Stimulated activated CD4-positive, alpha-beta T cell treated with anti-CD3 and anti-CD28 coated beads, Interleukin-1b, Interleukin-23, amount 100 ng/mL, for 48 hours (primary cell): ENCODE measurements around the gene NEAT1.
"Not testable (repeated sequence)": the region's sequence is repeated elsewhere in the genome, so short reads cannot be mapped to it uniquely, and the experiment has no call there.

Source experiments
- DNase-seq: peaks from one replicate; pipeline ENCODE4 v3.0.0-alpha.2; 2020

Gene NEAT1

DNA sequence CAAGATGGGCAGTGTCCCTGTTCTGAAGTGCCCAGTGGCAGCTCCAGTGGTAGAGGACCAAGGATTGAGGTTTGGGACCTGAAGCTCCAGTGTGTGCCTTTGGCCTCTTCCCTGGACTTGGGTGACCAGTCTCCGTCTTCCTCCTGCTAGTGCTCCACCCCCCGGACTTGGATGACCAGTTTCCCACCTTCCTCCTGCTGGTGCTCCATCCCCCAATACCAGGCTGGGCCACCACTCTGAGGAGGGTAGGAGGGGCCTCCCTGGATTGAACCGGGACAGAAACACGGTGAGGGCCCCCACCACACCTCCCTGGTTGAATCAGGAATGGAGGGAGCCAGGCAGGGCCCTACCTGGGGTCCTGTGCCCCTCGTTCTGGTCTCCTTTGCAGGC is 10.9 kb upstream of the NEAT1 start:
- no peak for DNase-seq

- DNase-seq, result no peak
Measured at GRCh38 chr11:65412271-65413076, 10.1 kb upstream of the NEAT1 start.

- DNase-seq, result not testable (repeated sequence)
Measured at GRCh38 chr11:65413077-65413664, 9.4 kb upstream of the NEAT1 start.

- no peak for DNase-seq
Measured at GRCh38 chr11:65414776-65415498, 7.7 kb upstream of the NEAT1 start.

- DNase-seq, result no peak
Measured at GRCh38 chr11:65415499-65416340, 6.9 kb upstream of the NEAT1 start.

- DNase-seq, result peak; percentile 93
Measured at GRCh38 chr11:65416341-65416824, 6.2 kb upstream of the NEAT1 start.

GRCh38 chr11:65416841-65417701 is 5.5 kb upstream of the NEAT1 start:
- DNase-seq, result peak; percentile 36

DNA sequence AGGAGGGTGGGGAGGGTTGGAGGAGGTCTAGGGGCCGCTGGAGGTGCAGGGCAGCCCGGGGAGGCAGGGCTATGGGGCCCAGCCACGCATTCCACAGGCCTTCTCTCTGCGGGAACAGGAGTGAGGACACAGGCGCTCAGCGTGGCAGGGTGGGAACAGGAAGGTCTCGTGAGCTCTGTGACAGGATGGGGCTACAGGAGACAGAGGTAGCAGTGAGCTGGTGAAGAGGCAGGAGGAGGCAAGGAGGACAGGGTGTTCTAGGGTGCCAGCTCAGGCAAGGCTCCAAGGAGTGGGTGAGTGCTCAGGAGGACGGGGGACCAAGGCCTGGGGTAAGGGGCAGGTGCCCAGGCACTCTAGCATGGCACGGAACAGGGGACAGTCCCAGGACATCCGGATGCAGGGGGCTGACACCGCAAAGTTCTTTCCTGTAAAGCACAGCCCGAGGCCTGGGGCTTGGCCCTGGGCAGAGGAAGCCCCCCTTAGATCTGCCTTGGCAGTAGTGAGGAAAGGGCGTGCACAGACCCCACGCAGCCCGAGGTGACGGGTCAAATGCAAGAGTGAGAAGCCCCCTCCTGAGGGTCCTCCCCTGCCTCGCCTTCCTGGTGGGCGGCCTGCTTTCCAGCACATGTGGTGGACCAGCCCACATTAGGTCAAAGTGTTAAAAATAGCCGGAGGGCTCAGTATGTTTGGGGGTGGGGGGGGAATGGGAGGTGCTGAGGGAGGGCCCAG is 4.7 kb upstream of the NEAT1 start:
- peak; percentile 40 for DNase-seq

DNA sequence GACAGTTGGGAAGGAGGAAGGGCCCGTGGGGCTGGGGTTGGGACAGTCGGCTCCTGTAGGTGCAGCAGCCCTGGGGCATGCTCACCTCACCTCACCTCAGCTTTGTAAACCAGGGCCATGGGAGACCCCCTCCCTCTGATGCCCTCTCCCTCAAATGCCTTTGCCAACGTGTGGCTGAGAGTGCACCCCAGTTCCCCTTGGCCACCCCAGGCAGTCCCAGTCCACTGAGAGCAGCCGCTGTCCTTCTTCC is 4.2 kb upstream of the NEAT1 start:
- no peak for DNase-seq

GRCh38 chr11:65418681-65419459 is 3.7 kb upstream of the NEAT1 start:
- peak; percentile 95 for DNase-seq

DNA sequence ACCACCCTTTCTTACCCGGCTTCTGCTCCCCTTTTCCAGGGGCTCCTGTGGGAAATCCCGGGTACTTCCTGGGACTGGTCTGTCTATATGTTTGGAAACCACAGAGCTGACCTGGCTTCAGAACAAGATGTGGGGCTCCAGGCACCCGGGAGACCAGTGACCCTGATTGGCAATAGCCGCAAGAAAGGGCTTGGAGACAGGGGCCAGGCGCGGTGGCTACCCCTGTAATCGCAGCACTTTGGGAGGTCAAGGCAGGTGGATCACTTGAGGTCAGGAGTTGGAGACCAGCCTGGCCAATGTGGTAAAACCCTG is 3.2 kb upstream of the NEAT1 start:
- no peak for DNase-seq

DNA sequence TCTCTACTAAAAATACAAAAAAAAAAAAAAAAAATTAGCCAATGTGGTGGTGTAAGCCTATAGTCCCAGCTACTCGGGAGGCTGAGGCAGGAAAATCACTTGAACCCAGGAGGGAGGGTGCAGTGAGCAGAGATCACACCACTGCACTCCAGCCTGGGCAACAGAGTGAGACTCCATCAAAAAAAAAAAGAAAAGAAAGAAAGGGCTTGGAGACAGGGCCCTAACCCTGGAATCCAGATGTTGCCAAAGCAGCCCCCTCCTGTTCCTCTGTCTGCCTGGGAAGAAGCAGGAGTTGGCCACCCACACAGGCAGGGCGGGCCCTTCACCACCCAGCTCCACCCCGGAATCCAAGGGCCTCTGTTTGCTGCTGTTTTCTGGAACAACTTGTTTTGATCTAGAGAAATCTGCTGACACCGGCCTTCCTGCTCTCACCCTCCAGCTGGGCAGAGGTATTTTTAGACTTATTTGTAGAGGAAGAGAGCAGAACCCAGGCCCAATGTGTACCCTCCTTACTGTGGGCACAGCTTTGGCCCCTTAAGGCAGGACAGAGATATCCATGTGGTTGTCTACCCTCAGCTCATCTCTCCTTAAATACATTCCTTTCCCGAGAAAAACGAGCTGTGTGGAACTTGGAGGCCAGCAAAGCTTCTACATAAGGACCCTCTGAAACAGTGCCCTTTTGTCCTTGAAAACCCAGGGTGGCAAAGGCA is 2.7 kb upstream of the NEAT1 start:
- DNase-seq, result peak; percentile 73

GRCh38 chr11:65420506-65420905 is 2.1 kb upstream of the NEAT1 start:
- no peak for DNase-seq

GRCh38 chr11:65420979-65421793 is 1.4 kb upstream of the NEAT1 start:
- peak; percentile 94 for DNase-seq

DNA sequence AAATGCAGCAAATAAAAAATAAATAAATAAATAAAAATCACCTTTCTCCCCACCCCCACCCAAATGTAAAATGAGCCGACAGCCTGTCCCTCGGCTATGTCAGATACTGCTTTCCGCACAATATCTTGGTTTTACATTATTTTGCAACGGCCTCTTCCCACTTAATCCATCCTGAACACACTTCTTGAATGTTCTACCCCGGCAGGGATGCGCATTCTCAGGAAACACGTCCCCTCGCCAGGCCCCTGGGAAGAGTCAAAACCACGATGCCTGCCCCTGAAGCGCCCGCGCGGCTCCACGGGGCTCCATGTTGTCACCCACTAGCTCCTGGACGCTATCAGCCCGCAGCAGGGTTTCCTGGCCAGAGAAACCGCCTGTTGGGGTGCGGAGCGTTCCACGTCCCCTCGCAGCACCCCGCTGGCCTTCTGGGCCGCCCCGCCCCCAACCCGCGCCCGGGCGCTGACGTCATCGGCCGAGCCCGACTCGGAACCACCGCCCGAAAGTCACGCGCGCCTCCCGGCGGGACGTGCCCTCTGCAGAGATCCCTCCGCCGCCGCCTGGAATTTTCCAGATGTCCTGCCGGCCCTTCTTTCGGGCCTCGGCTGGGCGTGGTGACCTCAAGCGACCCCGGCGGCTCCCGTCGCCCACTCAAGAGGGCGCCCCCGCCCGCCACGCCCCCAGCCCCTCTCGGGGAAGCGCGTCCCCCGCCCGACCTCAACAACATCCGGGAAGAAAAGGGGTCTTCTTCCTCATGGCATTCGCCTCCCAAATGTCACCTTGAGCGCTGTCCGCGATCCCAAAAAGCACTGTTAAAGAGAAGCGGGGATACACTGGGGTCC is 585 bp upstream of the NEAT1 start:
- peak; percentile 98 for DNase-seq

DNA sequence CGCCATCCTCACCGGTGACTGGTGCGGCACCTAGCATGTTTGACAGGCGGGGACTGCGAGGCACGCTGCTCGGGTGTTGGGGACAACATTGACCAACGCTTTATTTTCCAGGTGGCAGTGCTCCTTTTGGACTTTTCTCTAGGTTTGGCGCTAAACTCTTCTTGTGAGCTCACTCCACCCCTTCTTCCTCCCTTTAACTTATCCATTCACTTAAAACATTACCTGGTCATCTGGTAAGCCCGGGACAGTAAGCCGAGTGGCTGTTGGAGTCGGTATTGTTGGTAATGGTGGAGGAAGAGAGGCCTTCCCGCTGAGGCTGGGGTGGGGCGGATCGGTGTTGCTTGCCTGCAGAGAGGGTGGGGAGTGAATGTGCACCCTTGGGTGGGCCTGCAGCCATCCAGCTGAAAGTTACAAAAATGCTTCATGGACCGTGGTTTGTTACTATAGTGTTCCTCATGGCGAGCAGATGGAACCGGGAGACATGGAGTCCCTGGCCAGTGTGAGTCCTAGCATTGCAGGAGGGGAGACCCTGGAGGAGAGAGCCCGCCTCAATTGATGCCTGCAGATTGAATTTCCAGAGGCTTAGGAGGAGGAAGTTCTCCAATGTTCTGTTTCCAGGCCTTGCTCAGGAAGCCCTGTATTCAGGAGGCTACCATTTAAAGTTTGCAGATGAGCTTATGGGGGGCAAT is 1.1 kb downstream of the NEAT1 start:
- DNase-seq, result peak; percentile 38
